ENCODE data around the gene SH2D6.

The SH2D6 gene

GRCh38 chr2:85422072-85422457 lies 3.6 kb downstream of the SH2D6 start:
- no peak for DNase-seq (ENCODE audit: low spot score in 2 of 2)
- Mint-ChIP-seq H3K4me3 (no peak overlapping the region), H3K27me3 (no peaks in the 10 kb centered on the region), H3K4me1 (peaks cover 13% of the 10 kb centered on the region), H3K36me3 (no peaks in the 10 kb centered on the region), H3K27ac (peak overlapping the region; percentile 67), H3K9me3 (no peaks in the 10 kb centered on the region)
- ATAC-seq (ENCODE audit: low read depth), result no peak

GRCh38 chr2:85423525-85423924 lies 5.0 kb downstream of the SH2D6 start:
- Mint-ChIP-seq H3K4me3 (no peak overlapping the region), H3K27ac (no peak overlapping the region), H3K4me1 (peaks cover 13% of the 10 kb centered on the region), H3K9me3 (no peaks in the 10 kb centered on the region), H3K36me3 (no peaks in the 10 kb centered on the region), H3K27me3 (no peaks in the 10 kb centered on the region)
- ATAC-seq (ENCODE audit: low read depth) (no peak), DNase-seq (ENCODE audit: low spot score in 2 of 2) (no peak)

GRCh38 chr2:85425588-85425987 lies 7.1 kb downstream of the SH2D6 start:
- H3K4me3 Mint-ChIP-seq, result no peak overlapping the region
- no peaks in the 10 kb centered on the region for H3K36me3 Mint-ChIP-seq
- ATAC-seq (ENCODE audit: low read depth), result no peak
- H3K9me3 Mint-ChIP-seq, result no peaks in the 10 kb centered on the region
- DNase-seq (ENCODE audit: low spot score in 2 of 2), result no peak
- H3K27me3 Mint-ChIP-seq, result no peaks in the 10 kb centered on the region
- H3K4me1 Mint-ChIP-seq, result peaks cover 4% of the 10 kb centered on the region
- no peak overlapping the region for H3K27ac Mint-ChIP-seq

- Mint-ChIP-seq H3K4me3 (no peak overlapping the region), H3K9me3 (no peaks in the 10 kb centered on the region), H3K27ac (no peak overlapping the region), H3K27me3 (no peaks in the 10 kb centered on the region), H3K36me3 (no peaks in the 10 kb centered on the region), H3K4me1 (no peaks in the 10 kb centered on the region)
- ATAC-seq (ENCODE audit: low read depth) (no peak), DNase-seq (ENCODE audit: low spot score in 2 of 2) (no peak)
These were observed 8.9 kb downstream of the SH2D6 start for GRCh38 chr2:85427300-85427835.

GRCh38 chr2:85428343-85428881 lies 9.9 kb downstream of the SH2D6 start:
- Mint-ChIP-seq H3K27me3 (no peaks in the 10 kb centered on the region), H3K27ac (no peak overlapping the region), H3K9me3 (no peaks in the 10 kb centered on the region), H3K4me3 (no peak overlapping the region), H3K36me3 (no peaks in the 10 kb centered on the region), H3K4me1 (no peaks in the 10 kb centered on the region)
- ATAC-seq (ENCODE audit: low read depth) (no peak), DNase-seq (ENCODE audit: low spot score in 2 of 2) (no peak)

- no peak overlapping the region for H3K27ac Mint-ChIP-seq
- no peaks in the 10 kb centered on the region for H3K4me1 Mint-ChIP-seq
- ATAC-seq (ENCODE audit: low read depth), result no peak
- no peaks in the 10 kb centered on the region for H3K27me3 Mint-ChIP-seq
- no peaks in the 10 kb centered on the region for H3K9me3 Mint-ChIP-seq
- H3K4me3 Mint-ChIP-seq, result no peak overlapping the region
- no peak for DNase-seq (ENCODE audit: low spot score in 2 of 2)
- no peaks in the 10 kb centered on the region for H3K36me3 Mint-ChIP-seq
These were observed 10.9 kb downstream of the SH2D6 start for GRCh38 chr2:85429213-85429923.

GRCh38 chr2:85429924-85430289 lies 11.4 kb downstream of the SH2D6 start:
- H3K27me3 Mint-ChIP-seq, result no peaks in the 10 kb centered on the region
- DNase-seq (ENCODE audit: low spot score in 2 of 2), result no peak
- H3K9me3 Mint-ChIP-seq, result no peaks in the 10 kb centered on the region
- ATAC-seq (ENCODE audit: low read depth), result no peak
- no peaks in the 10 kb centered on the region for H3K4me1 Mint-ChIP-seq
- H3K4me3 Mint-ChIP-seq, result no peak overlapping the region
- H3K27ac Mint-ChIP-seq, result no peak overlapping the region
- no peaks in the 10 kb centered on the region for H3K36me3 Mint-ChIP-seq

GRCh38 chr2:85430752-85431569 lies 12.4 kb downstream of the SH2D6 start:
- no peak overlapping the region for H3K27ac Mint-ChIP-seq
- H3K36me3 Mint-ChIP-seq, result no peaks in the 10 kb centered on the region
- no peaks in the 10 kb centered on the region for H3K27me3 Mint-ChIP-seq
- no peaks in the 10 kb centered on the region for H3K9me3 Mint-ChIP-seq
- DNase-seq (ENCODE audit: low spot score in 2 of 2) (no peak), ATAC-seq (ENCODE audit: low read depth) (no peak)
- H3K4me1 Mint-ChIP-seq, result no peaks in the 10 kb centered on the region
- no peak overlapping the region for H3K4me3 Mint-ChIP-seq

- Mint-ChIP-seq H3K27ac (no peak overlapping the region), H3K27me3 (no peaks in the 10 kb centered on the region), H3K4me1 (peaks cover 6% of the 10 kb centered on the region), H3K4me3 (no peak overlapping the region), H3K9me3 (no peaks in the 10 kb centered on the region), H3K36me3 (no peaks in the 10 kb centered on the region)
- no peak for DNase-seq (ENCODE audit: low spot score in 2 of 2)
- no peak for ATAC-seq (ENCODE audit: low read depth)
These were observed 13.2 kb downstream of the SH2D6 start for GRCh38 chr2:85431570-85432205.

GRCh38 chr2:85433511-85434089 lies 15.1 kb downstream of the SH2D6 start:
- H3K36me3 Mint-ChIP-seq, result no peaks in the 10 kb centered on the region
- H3K9me3 Mint-ChIP-seq, result no peaks in the 10 kb centered on the region
- no peak for DNase-seq (ENCODE audit: low spot score in 2 of 2)
- no peaks in the 10 kb centered on the region for H3K27me3 Mint-ChIP-seq
- ATAC-seq (ENCODE audit: low read depth), result no peak
- no peak overlapping the region for H3K4me3 Mint-ChIP-seq
- H3K4me1 Mint-ChIP-seq, result peaks cover 20% of the 10 kb centered on the region
- no peak overlapping the region for H3K27ac Mint-ChIP-seq

GRCh38 chr2:85434696-85435095 lies 16.2 kb downstream of the SH2D6 start:
- no peak overlapping the region for H3K27ac Mint-ChIP-seq
- no peaks in the 10 kb centered on the region for H3K27me3 Mint-ChIP-seq
- ATAC-seq (ENCODE audit: low read depth), result no peak
- H3K36me3 Mint-ChIP-seq, result no peaks in the 10 kb centered on the region
- no peak for DNase-seq (ENCODE audit: low spot score in 2 of 2)
- H3K4me3 Mint-ChIP-seq, result no peak overlapping the region
- H3K9me3 Mint-ChIP-seq, result no peaks in the 10 kb centered on the region
- H3K4me1 Mint-ChIP-seq, result peaks cover 20% of the 10 kb centered on the region

GRCh38 chr2:85435220-85435958 lies 16.9 kb downstream of the SH2D6 start:
- Mint-ChIP-seq H3K27ac (no peak overlapping the region), H3K9me3 (no peaks in the 10 kb centered on the region), H3K4me3 (no peak overlapping the region), H3K36me3 (no peaks in the 10 kb centered on the region), H3K27me3 (no peaks in the 10 kb centered on the region), H3K4me1 (peaks cover 20% of the 10 kb centered on the region)
- no peak for DNase-seq (ENCODE audit: low spot score in 2 of 2)
- no peak for ATAC-seq (ENCODE audit: low read depth)

Measured in memory B cell (primary cell).